PFSK-1 (cell line): Measurements from ENCODE around the gene KMT5B.

Experiments used
- FOXP2 ChIP-seq: optimal IDR thresholded peaks from 2 replicates; pipeline ENCODE3; 2011; ENCODE audit warnings: borderline replicate concordance, control low read depth, inconsistent platforms; ENCODE audit not compliant: insufficient read depth; ENCODE audit errors: extremely low read length, extremely low read depth
- POLR2AphosphoS5 ChIP-seq: IDR thresholded peaks from 2 replicates; pipeline ENCODE4 v1.6.1; 2012; ENCODE audit warnings: low read depth, mild to moderate bottlenecking, control low read depth, low read length, moderate library complexity
- SIN3A ChIP-seq: IDR thresholded peaks from 2 replicates; pipeline ENCODE4 v1.6.1; 2012; ENCODE audit warnings: mild to moderate bottlenecking, low read length, moderate library complexity, borderline replicate concordance; ENCODE audit not compliant: insufficient read depth
- TAF1 ChIP-seq: IDR thresholded peaks from 2 replicates; pipeline ENCODE4 v1.6.1; 2012; ENCODE audit warnings: low read length, control low read depth, borderline replicate concordance; ENCODE audit not compliant: insufficient read depth
- TF ChIP-seq, protein P1 (sequence below), 2 experiments: IDR thresholded peaks; 2 replicates each; pipeline versions ENCODE4 v1.6.1 to v1.8.0; 2011 to 2012; ENCODE audit warnings: low read depth in 2 of 2, low read length in 2 of 2, control low read depth in 1 of 2, inconsistent platforms in 1 of 2, mild to moderate bottlenecking in 1 of 2, moderate library complexity in 1 of 2; ENCODE audit not compliant: insufficient read depth in 1 of 2

KMT5B gene

DNA sequence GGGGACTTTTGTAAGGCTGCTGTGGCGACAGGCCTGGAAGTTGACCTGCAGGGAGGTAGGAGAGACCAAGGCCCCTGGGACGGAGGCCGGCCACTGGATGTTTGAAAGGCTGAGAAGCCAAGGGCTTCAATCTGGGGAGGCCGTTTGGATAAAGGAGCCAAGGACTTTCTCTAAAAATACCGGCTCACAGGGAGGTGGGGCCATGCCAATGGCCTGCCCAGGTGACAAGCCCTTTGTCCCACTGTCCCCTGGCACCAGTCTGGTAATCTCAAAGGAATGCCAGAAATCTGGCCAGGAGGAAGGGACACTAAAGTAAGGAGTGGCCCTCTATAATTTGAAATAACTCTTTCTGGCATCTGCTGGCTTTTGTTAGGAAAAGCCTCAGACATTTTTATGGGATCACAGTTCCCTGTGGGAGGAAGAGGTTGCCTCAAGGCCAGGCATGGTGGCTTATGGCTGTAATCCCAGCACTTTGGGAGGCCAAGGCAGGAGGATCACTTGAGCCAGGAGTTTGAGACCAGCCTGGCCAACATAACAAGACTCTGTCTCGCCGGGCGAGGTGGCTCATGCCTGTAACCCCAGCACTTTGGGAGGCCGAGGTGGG lies 90.1 kb downstream of the KMT5B start:
- no peak for TF ChIP-seq SIN3A
- TF ChIP-seq, protein P1, sequence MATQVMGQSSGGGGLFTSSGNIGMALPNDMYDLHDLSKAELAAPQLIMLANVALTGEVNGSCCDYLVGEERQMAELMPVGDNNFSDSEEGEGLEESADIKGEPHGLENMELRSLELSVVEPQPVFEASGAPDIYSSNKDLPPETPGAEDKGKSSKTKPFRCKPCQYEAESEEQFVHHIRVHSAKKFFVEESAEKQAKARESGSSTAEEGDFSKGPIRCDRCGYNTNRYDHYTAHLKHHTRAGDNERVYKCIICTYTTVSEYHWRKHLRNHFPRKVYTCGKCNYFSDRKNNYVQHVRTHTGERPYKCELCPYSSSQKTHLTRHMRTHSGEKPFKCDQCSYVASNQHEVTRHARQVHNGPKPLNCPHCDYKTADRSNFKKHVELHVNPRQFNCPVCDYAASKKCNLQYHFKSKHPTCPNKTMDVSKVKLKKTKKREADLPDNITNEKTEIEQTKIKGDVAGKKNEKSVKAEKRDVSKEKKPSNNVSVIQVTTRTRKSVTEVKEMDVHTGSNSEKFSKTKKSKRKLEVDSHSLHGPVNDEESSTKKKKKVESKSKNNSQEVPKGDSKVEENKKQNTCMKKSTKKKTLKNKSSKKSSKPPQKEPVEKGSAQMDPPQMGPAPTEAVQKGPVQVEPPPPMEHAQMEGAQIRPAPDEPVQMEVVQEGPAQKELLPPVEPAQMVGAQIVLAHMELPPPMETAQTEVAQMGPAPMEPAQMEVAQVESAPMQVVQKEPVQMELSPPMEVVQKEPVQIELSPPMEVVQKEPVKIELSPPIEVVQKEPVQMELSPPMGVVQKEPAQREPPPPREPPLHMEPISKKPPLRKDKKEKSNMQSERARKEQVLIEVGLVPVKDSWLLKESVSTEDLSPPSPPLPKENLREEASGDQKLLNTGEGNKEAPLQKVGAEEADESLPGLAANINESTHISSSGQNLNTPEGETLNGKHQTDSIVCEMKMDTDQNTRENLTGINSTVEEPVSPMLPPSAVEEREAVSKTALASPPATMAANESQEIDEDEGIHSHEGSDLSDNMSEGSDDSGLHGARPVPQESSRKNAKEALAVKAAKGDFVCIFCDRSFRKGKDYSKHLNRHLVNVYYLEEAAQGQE (IDR thresholded peaks at IDR 0.05; ENCODE audit: insufficient read depth in 1 of 2, low read depth in 2 of 2, low read length in 2 of 2) = no peak
- no peak for TF ChIP-seq TAF1
- no peak for TF ChIP-seq FOXP2
- no peak for TF ChIP-seq POLR2AphosphoS5

DNA sequence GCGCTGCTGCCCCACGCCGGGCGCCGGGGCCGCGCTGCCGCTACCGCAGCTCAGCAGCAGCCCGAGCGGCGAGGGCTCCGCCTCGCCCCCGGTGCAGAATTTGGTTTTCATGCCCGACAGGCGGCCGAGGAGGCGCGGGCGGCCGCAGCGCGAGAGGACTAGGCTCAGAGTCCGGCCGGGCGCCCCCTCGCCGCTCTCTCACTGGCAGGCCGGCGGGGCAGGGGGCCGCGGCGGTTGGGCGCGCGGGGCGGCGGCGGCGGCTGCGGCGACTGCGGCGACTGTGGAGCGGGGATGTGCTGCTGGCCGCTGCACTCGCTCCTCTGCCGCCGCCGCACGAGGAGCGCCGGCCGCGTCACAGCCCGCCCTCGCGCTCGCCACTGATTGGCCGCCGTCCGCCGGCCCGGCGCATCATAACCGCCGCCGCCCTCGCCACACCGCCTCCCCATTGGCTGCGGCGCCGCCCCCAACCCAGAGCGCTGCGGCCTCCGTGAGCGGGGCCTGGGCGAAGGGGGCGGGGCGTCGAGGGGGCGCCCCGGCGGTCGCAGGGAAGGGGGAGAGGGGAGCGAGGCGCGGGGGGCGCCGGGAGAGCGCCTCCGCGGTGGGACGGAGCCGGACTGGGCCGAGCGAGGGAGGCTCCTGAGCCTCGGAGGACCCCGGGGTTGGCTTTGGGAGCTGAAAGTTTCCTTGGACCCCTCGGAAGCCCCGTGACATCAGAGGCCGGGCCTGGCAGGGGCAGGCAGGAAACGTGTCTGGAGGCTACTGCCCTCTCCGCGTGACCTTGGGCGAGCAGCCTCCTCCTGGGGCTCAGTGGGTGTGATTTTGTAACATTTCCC lies 91.8 kb downstream of the KMT5B start, which contains the start of gene CHKA:
CHKA (minus strand) TSS at position 322 of the 833 bp plus-strand sequence; CDS start at position 111, 211 bp downstream.
- TF ChIP-seq SIN3A (no peak; the same call in 1 of the 2 replicates), POLR2AphosphoS5 (peak; percentile 54; the same call in 1 of the 2 replicates), TAF1 (peak; percentile 86; the same call in 1 of the 2 replicates), FOXP2 (peak; percentile 88)
- TF ChIP-seq, protein P1 (IDR thresholded peaks at IDR 0.05; ENCODE audit: insufficient read depth in 1 of 2, low read depth in 2 of 2, low read length in 2 of 2) = no peak

DNA sequence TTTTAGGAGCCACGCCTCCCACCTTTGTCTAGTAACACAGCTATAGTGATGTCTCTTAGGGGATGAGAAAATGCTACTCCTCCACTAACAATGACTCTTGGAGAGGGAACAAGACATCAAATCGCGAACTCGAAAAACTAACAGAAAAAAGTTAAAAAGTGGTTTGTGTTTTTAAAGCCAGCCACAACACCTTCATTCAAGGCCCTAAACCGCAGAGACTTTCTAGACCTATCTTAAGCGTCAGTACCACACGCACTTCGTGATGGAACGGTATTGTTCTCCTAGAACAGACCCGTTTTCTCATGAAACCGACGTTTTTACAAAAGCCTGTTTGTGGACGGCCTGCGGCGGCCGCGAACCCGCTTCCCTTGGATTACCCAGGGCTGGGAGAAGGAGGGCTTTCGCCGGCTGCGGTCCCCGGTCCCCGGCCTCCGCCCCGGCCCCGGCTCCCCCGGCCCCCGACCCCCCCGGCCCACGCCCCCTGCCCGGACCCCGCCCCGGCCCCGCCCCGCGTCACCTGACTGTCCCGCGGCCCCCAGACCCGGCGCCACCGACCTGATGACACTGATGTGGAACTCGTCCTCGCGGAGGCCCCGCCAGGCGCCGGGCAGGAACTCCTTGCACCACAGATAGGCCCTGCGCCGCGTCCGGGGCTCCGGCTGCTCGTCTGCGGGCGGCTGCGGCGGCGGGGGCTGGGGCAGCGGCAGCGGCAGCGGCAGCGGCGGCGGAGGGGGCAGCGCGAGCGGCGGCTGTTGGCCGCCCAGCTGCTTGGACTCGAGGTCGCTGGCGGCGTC lies 92.6 kb downstream of the KMT5B start:
- peak; percentile 55; the same call in 1 of the 2 replicates for TF ChIP-seq TAF1
- TF ChIP-seq, protein P1 (IDR thresholded peaks at IDR 0.05; ENCODE audit: insufficient read depth in 1 of 2, low read depth in 2 of 2, low read length in 2 of 2) = no peak

DNA sequence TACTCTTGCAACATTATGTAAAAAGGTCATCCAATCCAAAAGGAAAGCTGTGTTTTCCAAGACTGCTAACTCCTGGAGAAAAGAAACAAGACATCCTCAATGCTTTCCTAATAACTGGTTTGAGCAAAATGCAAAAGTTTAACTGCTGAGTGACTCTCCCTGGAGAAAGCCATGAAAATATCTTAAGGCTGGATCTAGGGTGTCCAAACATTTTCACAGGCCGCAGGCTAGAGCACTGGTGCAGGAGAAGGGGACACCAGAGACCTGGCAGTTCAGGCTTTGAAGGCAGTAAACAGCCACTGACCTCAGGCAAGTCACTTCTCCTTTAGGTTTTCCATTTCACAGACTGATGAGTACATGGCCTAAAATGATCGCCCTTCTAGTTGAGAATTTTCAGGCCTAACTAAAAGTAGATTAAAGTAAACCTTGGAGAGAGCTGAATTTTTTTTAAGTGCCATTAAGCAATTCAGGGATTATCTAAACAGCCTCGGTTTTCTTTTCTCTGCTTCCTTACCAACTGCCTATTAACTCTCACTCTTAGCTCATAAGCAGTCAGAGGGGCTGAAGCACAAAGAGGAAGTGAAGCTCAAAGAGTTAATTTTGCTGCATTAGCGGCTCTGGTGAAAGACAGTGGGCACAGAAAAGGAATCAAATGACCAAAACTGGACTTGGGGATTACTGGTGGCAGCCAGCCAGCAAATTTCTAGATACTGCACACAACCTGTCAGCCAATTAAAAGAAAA lies 94.2 kb downstream of the KMT5B start:
- TF ChIP-seq POLR2AphosphoS5 (no peak), TAF1 (no peak), SIN3A (no peak), FOXP2 (no peak)
- TF ChIP-seq, protein P1 (IDR thresholded peaks at IDR 0.05; ENCODE audit: insufficient read depth in 1 of 2, low read depth in 2 of 2, low read length in 2 of 2) = no peak
